Pancreas (tissue), 10 donors: Measurements from ENCODE around the gene PLVAP. TPM values are rescaled to one million over a fixed set of nuclear protein-coding genes. Genes with fewer than 3 reads are reported as not detected.
A peak's percentile ranks its signal among the peaks of the same experiment; 100 is the strongest.

Source experiments
- ATAC-seq, 4 donors: fragments of 200-7000 bp; cut with Tn5 transposase; one replicate each; pipeline versions ENCODE4 v1.8.0 to v1.9.1; 2020; ENCODE audit warnings: mild to moderate bottlenecking in 4 of 4, moderate library complexity in 4 of 4
- DNase-seq, 6 donors: peaks; one replicate each; pipeline ENCODE4 v3.0.0-alpha.2; 2020
- FAIRE-seq: peaks from 2 replicates; lab custom pipeline; 2012; peaks lifted over from hg19 to GRCh38; lab: Jason Lieb, UNC
- H3K27ac ChIP-seq, 4 donors: fragments of 200-600 bp; sonication (generic); 1 replicate in 3 of 4; 2 replicates in 1 of 4; pipeline versions ENCODE4 v1.5.0 to v1.8.0; 2020
- H3K27me3 ChIP-seq, 4 donors: fragments of 200-600 bp; one replicate each; pipeline ENCODE4 v1.8.0; 2021
- H3K36me3 ChIP-seq, 3 donors: fragments of 200-600 bp; sonication (generic) in 1 of 3; one replicate each; pipeline versions ENCODE4 v1.5.0 to v1.8.0; 2020 to 2021
- H3K4me1 ChIP-seq, 3 donors: fragments of 200-600 bp; one replicate each; pipeline ENCODE4 v1.8.0; 2021
- H3K4me3 ChIP-seq, 4 donors: fragments of 200-600 bp; sonication (generic) in 2 of 4; one replicate each; pipeline versions ENCODE4 v1.5.0 to v1.8.0; 2020 to 2021
- H3K9me3 ChIP-seq, 4 donors: fragments of 200-600 bp; one replicate each; pipeline ENCODE4 v1.8.0; 2021
- CTCF ChIP-seq, 4 donors: fragments of 200-600 bp; sonication (generic) in 3 of 4; IDR thresholded peaks; one replicate each; pipeline versions ENCODE4 v1.5.0 to v1.8.0; 2021; ENCODE audit warnings: antibody characterized with exemption in 4 of 4
- WGBS, 2 donors: extraction: QIAGEN DNeasy Blood & Tissue Kit; methylation state at CpG; one replicate each; pipeline ENCODE4 v1.1.7; 2013; 5-methylcytosine and 5-hydroxymethylcytosine counted together
- intact Hi-C, 3 donors: fragments of 100-400 bp; cut with DNase I; formaldehyde crosslinking; loops; one replicate each; pipeline versions ENCODE4 v1.11.1 to v1.14.2; 2022
- polyA plus RNA-seq, 2 donors: library from polyadenylated mRNA; stranded (reverse); fragments of 200-250 nt; gene quantifications; one replicate each; pipeline ENCODE4 v1.2.3, GENCODE V29; 2013
- total RNA-seq, 6 donors: library from RNA; stranded (reverse); fragmentation: NEBNext Ultra II Directional in 4 of 6; extraction: Animal tissue kit (Norgen Biotek cat#: 25700) in 4 of 6; gene quantifications; one replicate each; pipeline versions ENCODE4 v1.2.1 to v1.2.4, GENCODE V29; 2021 to 2023
- donor health status: healthy with polysubstance abuse.
- donor health status: DM: no; HTN: no; CAD: no; lungs with moderate emphysema.
- donor health status: DM: no; HTN: no; CAD: no.
- donor health status: control.
- donor health status: control.
- donor health status: Bipolar disorder and iron deficiency.
- donor health status: DM: yes; HTN: yes; CAD: no.
- donor health status: DM: no; HTN: no; CAD: no.
- donor health status: DM: no; HTN: no; CAD: no.
- donor health status: DM: yes; HTN: yes; CAD: no.

Gene PLVAP
- total and polyA plus RNA-seq, 8 donors = 32.0 to 87.6 (median 69.1) TPM

- ATAC-seq = no peak
- TF ChIP-seq CTCF (IDR thresholded peaks at IDR 0.05) = no peak
- Histone ChIP-seq H3K27me3 (no peaks in the 10 kb centered on the region), H3K4me1 (no peaks in the 10 kb centered on the region), H3K36me3 (peaks cover 2 to 18% (median 12%) of the 10 kb centered on the region in 3 donors), H3K27ac (no peak overlapping the region), H3K4me3 (no peak overlapping the region), H3K9me3 (no peaks in the 10 kb centered on the region)
- 92 to 94% methylated on average over 38 to 40 of the region's 40 CpGs for WGBS, 2 donors
- intact Hi-C loops = no loop called here
- FAIRE-seq = no peak
- no peak for DNase-seq
These were observed 57.5 kb downstream of the PLVAP start for GRCh38 chr19:17319473-17320238.

- WGBS, 2 donors = 78 to 79% methylated on average over 6 of the region's 6 CpGs
- FAIRE-seq (no peak), DNase-seq (no peak), ATAC-seq (no peak)
- H3K4me1 ChIP-seq = no peaks in the 10 kb centered on the region
- no peak for TF ChIP-seq CTCF (IDR thresholded peaks at IDR 0.05)
- H3K4me3 ChIP-seq = no peak overlapping the region
- no peak overlapping the region for H3K27ac ChIP-seq
- no peaks in the 10 kb centered on the region for H3K9me3 ChIP-seq
- peaks cover 6 to 24% (median 12%) of the 10 kb centered on the region in 3 donors for H3K36me3 ChIP-seq
- intact Hi-C loops = no loop called here
- H3K27me3 ChIP-seq = no peaks in the 10 kb centered on the region
These were observed 58.2 kb downstream of the PLVAP start for GRCh38 chr19:17318966-17319365.

- TF ChIP-seq CTCF (IDR thresholded peaks at IDR 0.05) = no peak
- Histone ChIP-seq H3K4me1 (peaks cover 0 to 4% (median 2%) of the 10 kb centered on the region in 3 donors), H3K9me3 (no peaks in the 10 kb centered on the region), H3K4me3 (no peak overlapping the region), H3K36me3 (peaks cover 0 to 13% (median 6%) of the 10 kb centered on the region in 3 donors), H3K27ac (no peak overlapping the region), H3K27me3 (no peaks in the 10 kb centered on the region)
- DNase-seq (no peak), FAIRE-seq (no peak), ATAC-seq (no peak)
- intact Hi-C loops = no loop called here
- 87% methylated on average over 19 of the region's 19 CpGs for WGBS, 2 donors
These were observed 63.0 kb downstream of the PLVAP start for GRCh38 chr19:17314007-17314593.

GRCh38 chr19:17312189-17313113, 64.7 kb downstream of the PLVAP start:
- no peak overlapping the region for H3K4me3 ChIP-seq
- FAIRE-seq = no peak
- 79 to 85% methylated on average over 20 of the region's 20 CpGs for WGBS, 2 donors
- intact Hi-C loops = no loop called here
- peaks cover 0 to 13% (median 6%) of the 10 kb centered on the region in 3 donors for H3K36me3 ChIP-seq
- H3K4me1 ChIP-seq = peaks cover 0 to 4% (median 2%) of the 10 kb centered on the region in 3 donors
- peak overlapping the region in 2 of 4 donors; percentile 55 to 60 for H3K27ac ChIP-seq
- no peak for TF ChIP-seq CTCF (IDR thresholded peaks at IDR 0.05)
- no peak for ATAC-seq
- DNase-seq = no peak
- no peaks in the 10 kb centered on the region for H3K27me3 ChIP-seq
- H3K9me3 ChIP-seq = no peaks in the 10 kb centered on the region
